ENCODE data around the gene ZNF609.

GRCh38 chr15:64581408-64581761 lies 121.0 kb downstream of the ZNF609 start:
- TF ChIP-seq, protein P1, sequence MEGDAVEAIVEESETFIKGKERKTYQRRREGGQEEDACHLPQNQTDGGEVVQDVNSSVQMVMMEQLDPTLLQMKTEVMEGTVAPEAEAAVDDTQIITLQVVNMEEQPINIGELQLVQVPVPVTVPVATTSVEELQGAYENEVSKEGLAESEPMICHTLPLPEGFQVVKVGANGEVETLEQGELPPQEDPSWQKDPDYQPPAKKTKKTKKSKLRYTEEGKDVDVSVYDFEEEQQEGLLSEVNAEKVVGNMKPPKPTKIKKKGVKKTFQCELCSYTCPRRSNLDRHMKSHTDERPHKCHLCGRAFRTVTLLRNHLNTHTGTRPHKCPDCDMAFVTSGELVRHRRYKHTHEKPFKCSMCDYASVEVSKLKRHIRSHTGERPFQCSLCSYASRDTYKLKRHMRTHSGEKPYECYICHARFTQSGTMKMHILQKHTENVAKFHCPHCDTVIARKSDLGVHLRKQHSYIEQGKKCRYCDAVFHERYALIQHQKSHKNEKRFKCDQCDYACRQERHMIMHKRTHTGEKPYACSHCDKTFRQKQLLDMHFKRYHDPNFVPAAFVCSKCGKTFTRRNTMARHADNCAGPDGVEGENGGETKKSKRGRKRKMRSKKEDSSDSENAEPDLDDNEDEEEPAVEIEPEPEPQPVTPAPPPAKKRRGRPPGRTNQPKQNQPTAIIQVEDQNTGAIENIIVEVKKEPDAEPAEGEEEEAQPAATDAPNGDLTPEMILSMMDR (optimal IDR thresholded peaks at IDR 0.05 in 1 of 3, IDR thresholded peaks at IDR 0.05 in 1 of 3, conservative IDR thresholded peaks at IDR 0.05 in 1 of 3; ENCODE audit: extremely low read depth in 1 of 3, insufficient read depth in 2 of 3, low read length in 3 of 3) = no peak
- TF ChIP-seq EZH2 (IDR thresholded peaks at IDR 0.05; ENCODE audit: low read length) = no peak
